Stomach (tissue), 4 donors: ENCODE data around the gene KLK2.

Experiments
- EP300 ChIP-seq: sonication (generic); formaldehyde crosslinking; IDR thresholded peaks from one replicate; pipeline ENCODE4 v1.6.1; 2017; ENCODE audit warnings: antibody characterized with exemption
- POLR2A ChIP-seq, 4 donors: fragments of 450-650 bp; IDR thresholded peaks; one replicate each; pipeline ENCODE4 v1.6.1; 2016; ENCODE audit warnings: antibody characterized with exemption in 4 of 4, control low read depth in 2 of 4, mild to moderate bottlenecking in 1 of 4, moderate library complexity in 1 of 4
- POLR2AphosphoS5 ChIP-seq, 3 donors: sonication (generic); formaldehyde crosslinking; IDR thresholded peaks; one replicate each; pipeline ENCODE4 v1.6.1; 2016; ENCODE audit warnings: antibody characterized with exemption in 3 of 3
- TF ChIP-seq, protein P1 (sequence below), 7 experiments: fragments of 450-650 bp in 4 of 7; fragments of 200-600 bp in 3 of 7; sonication (generic) in 3 of 7; IDR thresholded peaks; one replicate each; pipeline ENCODE4 v1.5.1; 2016 to 2019; ENCODE audit warnings: antibody characterized with exemption in 7 of 7, control low read depth in 2 of 7, mild to moderate bottlenecking in 1 of 7

DNA sequence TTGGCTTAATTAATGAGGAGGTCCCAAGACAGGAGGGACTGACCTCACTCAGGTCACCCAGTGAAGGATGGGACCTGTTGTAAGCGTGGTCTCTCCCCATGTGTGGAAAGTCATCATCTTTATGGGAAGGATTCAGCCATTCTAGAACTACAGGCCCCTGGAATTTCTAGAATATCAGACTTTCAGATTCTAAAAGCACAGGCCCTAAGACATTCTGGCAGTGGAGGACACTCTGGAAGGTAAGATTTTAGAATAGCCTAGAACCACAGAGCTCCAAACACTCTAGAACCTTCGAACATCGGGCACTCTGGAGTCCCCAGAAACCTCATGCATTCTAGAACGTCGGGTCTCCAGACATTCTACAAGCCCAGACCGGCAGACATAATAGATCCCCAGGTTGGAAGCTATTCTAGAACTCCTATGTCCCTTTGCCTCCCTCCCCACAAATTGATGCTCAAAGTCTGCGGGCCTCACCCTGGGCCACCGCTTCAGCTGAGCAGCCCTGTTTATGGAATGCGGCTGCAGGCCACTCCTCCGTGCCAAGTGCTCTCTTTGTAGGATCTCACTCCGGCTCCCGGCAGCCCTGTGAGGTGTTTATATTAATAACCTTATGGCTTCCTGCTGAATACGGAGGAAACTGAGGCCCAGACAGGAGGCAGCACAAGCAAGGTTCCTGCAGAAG is 38.0 kb upstream of the KLK2 start:
- TF ChIP-seq, protein P1, sequence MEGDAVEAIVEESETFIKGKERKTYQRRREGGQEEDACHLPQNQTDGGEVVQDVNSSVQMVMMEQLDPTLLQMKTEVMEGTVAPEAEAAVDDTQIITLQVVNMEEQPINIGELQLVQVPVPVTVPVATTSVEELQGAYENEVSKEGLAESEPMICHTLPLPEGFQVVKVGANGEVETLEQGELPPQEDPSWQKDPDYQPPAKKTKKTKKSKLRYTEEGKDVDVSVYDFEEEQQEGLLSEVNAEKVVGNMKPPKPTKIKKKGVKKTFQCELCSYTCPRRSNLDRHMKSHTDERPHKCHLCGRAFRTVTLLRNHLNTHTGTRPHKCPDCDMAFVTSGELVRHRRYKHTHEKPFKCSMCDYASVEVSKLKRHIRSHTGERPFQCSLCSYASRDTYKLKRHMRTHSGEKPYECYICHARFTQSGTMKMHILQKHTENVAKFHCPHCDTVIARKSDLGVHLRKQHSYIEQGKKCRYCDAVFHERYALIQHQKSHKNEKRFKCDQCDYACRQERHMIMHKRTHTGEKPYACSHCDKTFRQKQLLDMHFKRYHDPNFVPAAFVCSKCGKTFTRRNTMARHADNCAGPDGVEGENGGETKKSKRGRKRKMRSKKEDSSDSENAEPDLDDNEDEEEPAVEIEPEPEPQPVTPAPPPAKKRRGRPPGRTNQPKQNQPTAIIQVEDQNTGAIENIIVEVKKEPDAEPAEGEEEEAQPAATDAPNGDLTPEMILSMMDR (IDR thresholded peaks at IDR 0.05): no peak
- TF ChIP-seq EP300: no peak
- TF ChIP-seq POLR2A (IDR thresholded peaks at IDR 0.05): no peak
- TF ChIP-seq POLR2AphosphoS5 (IDR thresholded peaks at IDR 0.05): no peak
